Osteoblast (primary cell): ENCODE data around the gene IGFBP5. TPM values are rescaled to one million over a fixed set of nuclear protein-coding genes. Genes with fewer than 3 reads are reported as not detected.

Experiments used
- DNase-seq: peaks from one replicate; pipeline ENCODE4 v3.0.0; 2011; ENCODE audit warnings: low spot score, mixed read lengths; ENCODE audit not compliant: insufficient read length; ENCODE audit errors: missing footprints
- H2AFZ ChIP-seq: 2 replicates; pipeline ENCODE4 v1.6.0; 2011; ENCODE audit warnings: mild to moderate bottlenecking, low read length
- H3K27ac ChIP-seq: 2 replicates; pipeline ENCODE4 v1.5.1; 2011; ENCODE audit warnings: mild to moderate bottlenecking, low read depth, low read length, moderate library complexity
- H3K27me3 ChIP-seq: 2 replicates; pipeline ENCODE4 v1.6.0; 2012; ENCODE audit warnings: mild to moderate bottlenecking, control low read depth, inconsistent platforms, low read length, moderate library complexity; ENCODE audit not compliant: insufficient read depth
- H3K36me3 ChIP-seq: 2 replicates; pipeline ENCODE4 v1.5.1; 2011; ENCODE audit warnings: mild to moderate bottlenecking, low read length, control low read depth, moderate library complexity; ENCODE audit not compliant: insufficient read depth
- H3K4me1 ChIP-seq: 2 replicates; pipeline ENCODE4 v1.5.1; 2011; ENCODE audit warnings: mild to moderate bottlenecking, low read length, control low read depth, moderate library complexity; ENCODE audit not compliant: insufficient read depth
- H3K4me2 ChIP-seq: 2 replicates; pipeline ENCODE4 v1.6.0; 2011; ENCODE audit warnings: mild to moderate bottlenecking, low read length; ENCODE audit not compliant: insufficient read depth
- H3K4me3 ChIP-seq: fragments of 200-600 bp; sonication (generic); 3 replicates; pipeline ENCODE4 v1.5.1; 2012; ENCODE audit warnings: mild to moderate bottlenecking, low read length, inconsistent platforms; ENCODE audit not compliant: insufficient read depth
- H3K79me2 ChIP-seq: 2 replicates; pipeline ENCODE4 v1.6.0; 2012; ENCODE audit warnings: mild to moderate bottlenecking, low read length, control low read depth, inconsistent platforms; ENCODE audit not compliant: insufficient read depth
- H3K9me3 ChIP-seq: 2 replicates; pipeline ENCODE4 v1.5.1; 2011; ENCODE audit warnings: low read depth, low read length, control low read depth
- H4K20me1 ChIP-seq: 2 replicates; pipeline ENCODE4 v1.6.0; 2012; ENCODE audit warnings: mild to moderate bottlenecking, low read length, control low read depth; ENCODE audit not compliant: insufficient read depth
- total RNA-seq: library from RNA; depleted of rRNA; stranded (reverse); fragments of >200 nt; gene quantifications from 2 replicates; pipeline ENCODE4 v1.2.3, GENCODE V29; 2012
- TF ChIP-seq, protein P1 (sequence below): IDR thresholded peaks from 2 replicates; pipeline ENCODE4 v1.5.1; 2011; ENCODE audit warnings: mild to moderate bottlenecking, low read depth, low read length, moderate library complexity; ENCODE audit errors: extremely low read depth

Gene IGFBP5
- total RNA-seq, 1 donor = 12.3 TPM

DNA sequence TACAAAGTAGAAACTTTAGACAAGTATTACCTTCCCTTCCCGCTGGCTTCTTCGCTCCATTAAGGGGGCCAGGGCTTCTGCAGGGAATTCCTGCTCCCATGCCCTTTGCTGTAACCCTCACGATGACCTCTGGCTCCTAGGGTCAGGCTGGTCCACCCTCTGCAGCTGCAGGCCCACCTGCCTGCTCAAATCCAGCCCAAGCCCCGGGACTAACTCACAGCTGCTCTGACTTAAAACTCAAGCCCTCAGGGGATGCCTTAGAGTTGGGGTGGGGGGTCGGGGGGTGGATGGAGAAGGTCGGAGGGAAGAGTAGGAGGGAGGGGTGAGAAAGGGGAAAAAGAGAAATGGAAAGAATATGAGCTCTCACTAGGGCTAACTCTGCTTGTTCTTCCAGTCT lies 4.9 kb downstream of the IGFBP5 start:
- H3K36me3 ChIP-seq = no peaks in the 10 kb centered on the region
- peaks cover 40% of the 10 kb centered on the region for H3K4me1 ChIP-seq
- H4K20me1 ChIP-seq = no peaks in the 10 kb centered on the region
- H3K79me2 ChIP-seq = no peaks in the 10 kb centered on the region
- DNase-seq = no peak
- H3K9me3 ChIP-seq = no peaks in the 10 kb centered on the region
- TF ChIP-seq, protein P1, sequence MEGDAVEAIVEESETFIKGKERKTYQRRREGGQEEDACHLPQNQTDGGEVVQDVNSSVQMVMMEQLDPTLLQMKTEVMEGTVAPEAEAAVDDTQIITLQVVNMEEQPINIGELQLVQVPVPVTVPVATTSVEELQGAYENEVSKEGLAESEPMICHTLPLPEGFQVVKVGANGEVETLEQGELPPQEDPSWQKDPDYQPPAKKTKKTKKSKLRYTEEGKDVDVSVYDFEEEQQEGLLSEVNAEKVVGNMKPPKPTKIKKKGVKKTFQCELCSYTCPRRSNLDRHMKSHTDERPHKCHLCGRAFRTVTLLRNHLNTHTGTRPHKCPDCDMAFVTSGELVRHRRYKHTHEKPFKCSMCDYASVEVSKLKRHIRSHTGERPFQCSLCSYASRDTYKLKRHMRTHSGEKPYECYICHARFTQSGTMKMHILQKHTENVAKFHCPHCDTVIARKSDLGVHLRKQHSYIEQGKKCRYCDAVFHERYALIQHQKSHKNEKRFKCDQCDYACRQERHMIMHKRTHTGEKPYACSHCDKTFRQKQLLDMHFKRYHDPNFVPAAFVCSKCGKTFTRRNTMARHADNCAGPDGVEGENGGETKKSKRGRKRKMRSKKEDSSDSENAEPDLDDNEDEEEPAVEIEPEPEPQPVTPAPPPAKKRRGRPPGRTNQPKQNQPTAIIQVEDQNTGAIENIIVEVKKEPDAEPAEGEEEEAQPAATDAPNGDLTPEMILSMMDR = no peak
- H3K27me3 ChIP-seq = peaks cover 63% of the 10 kb centered on the region
- no peak overlapping the region for H3K4me2 ChIP-seq
- no peak overlapping the region for H3K27ac ChIP-seq
- no peak overlapping the region for H3K4me3 ChIP-seq
- no peak overlapping the region for H2AFZ ChIP-seq

DNA sequence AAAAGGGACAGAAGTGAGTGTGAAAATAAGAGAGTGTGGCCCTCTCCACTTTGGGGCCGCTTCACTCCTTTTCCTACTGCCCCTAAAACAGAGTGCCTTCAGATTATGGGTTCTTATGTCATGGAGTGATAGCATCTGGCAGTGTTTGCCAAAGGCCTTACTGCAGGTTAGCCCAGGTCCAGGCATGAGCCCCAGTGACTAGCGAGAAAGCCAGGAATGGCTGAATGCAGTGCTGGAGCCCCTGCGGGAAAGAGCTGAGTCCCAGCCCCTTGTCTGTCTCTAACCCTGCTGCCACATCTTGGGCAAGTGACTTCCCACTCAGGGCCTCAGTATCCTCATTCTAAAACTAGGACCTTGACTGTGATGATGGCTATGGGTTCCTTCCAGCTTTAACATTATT lies 6.0 kb downstream of the IGFBP5 start:
- no peak for DNase-seq
- Histone ChIP-seq H3K4me1 (peaks cover 30% of the 10 kb centered on the region), H2AFZ (no peak overlapping the region), H3K27me3 (peaks cover 53% of the 10 kb centered on the region), H4K20me1 (no peaks in the 10 kb centered on the region), H3K4me2 (no peak overlapping the region), H3K36me3 (no peaks in the 10 kb centered on the region), H3K79me2 (no peaks in the 10 kb centered on the region), H3K27ac (no peak overlapping the region), H3K9me3 (no peaks in the 10 kb centered on the region), H3K4me3 (no peak overlapping the region)
- TF ChIP-seq, protein P1 = no peak

DNA sequence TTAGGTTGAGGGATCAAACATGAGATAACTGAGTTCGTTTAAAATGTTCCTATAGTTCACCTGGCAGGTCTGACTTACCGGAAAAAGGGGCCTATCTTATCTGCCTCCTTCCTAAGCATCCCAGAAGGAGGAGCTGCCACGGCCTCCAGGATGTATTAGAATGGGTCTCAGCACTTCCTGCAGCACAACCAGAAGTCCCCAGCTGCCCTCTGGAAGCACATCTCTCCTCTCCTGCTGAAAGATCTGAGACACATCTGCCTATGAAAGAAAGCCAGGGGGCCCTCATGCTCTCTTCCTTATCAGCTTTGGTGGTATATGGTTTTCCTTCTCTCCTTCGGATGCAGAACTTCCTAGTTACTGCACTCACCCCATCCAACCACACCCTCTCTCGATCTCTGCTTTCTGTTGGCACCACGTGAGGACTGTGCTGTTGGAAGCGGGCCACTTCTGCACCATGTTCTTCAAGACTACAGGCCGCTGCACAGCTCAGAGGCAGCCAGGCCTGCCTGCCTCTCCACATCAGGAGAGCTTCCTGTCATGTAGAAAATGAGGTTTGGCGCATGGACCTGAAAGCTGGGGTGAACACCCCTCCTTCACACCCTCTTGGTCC lies 6.5 kb downstream of the IGFBP5 start:
- DNase-seq = no peak
- no peaks in the 10 kb centered on the region for H3K9me3 ChIP-seq
- H4K20me1 ChIP-seq = no peaks in the 10 kb centered on the region
- H3K4me1 ChIP-seq = peaks cover 26% of the 10 kb centered on the region
- H3K27me3 ChIP-seq = peaks cover 48% of the 10 kb centered on the region
- H3K4me2 ChIP-seq = no peak overlapping the region
- H3K4me3 ChIP-seq = no peak overlapping the region
- no peak overlapping the region for H2AFZ ChIP-seq
- no peak overlapping the region for H3K27ac ChIP-seq
- no peaks in the 10 kb centered on the region for H3K79me2 ChIP-seq
- no peaks in the 10 kb centered on the region for H3K36me3 ChIP-seq
- TF ChIP-seq, protein P1 = no peak

DNA sequence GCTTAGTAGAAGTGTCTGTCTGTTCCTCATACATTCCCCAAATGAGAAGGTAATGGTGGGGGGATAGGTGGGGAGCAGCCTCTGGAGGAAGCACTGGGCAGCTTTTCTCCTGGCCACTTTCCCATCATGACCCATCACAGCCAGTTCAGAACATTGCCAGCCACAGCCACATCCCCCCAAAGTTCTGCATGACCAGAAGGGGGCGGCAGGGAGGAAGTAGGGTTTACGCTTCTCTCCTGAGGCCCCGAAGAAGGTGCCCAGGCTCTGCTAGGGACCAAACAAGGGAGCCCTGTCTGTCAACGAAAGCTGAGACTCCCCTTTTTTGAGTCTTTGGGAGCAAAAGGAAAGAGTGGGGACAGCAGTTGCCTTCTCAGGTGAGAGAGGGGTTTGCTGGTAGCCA lies 7.7 kb downstream of the IGFBP5 start:
- peaks cover 39% of the 10 kb centered on the region for H3K27me3 ChIP-seq
- H3K4me3 ChIP-seq = no peak overlapping the region
- peak; percentile 85 for DNase-seq
- H3K4me1 ChIP-seq = peaks cover 22% of the 10 kb centered on the region
- no peaks in the 10 kb centered on the region for H3K36me3 ChIP-seq
- TF ChIP-seq, protein P1 = peak; percentile 51
- H2AFZ ChIP-seq = no peak overlapping the region
- H3K79me2 ChIP-seq = no peaks in the 10 kb centered on the region
- no peaks in the 10 kb centered on the region for H3K9me3 ChIP-seq
- no peak overlapping the region for H3K27ac ChIP-seq
- no peak overlapping the region for H3K4me2 ChIP-seq
- H4K20me1 ChIP-seq = no peaks in the 10 kb centered on the region
